GM18517 (cell line): ENCODE results near the gene KCNK6.
A peak's percentile ranks its signal among the peaks of the same experiment; 100 is the strongest.

Source experiments
- ATAC-seq: cut with Tn5 transposase; IDR thresholded peaks from one replicate; pipeline ENCODE4 v1.9.1; 2021; ENCODE audit warnings: mild to moderate bottlenecking, moderate library complexity; ENCODE audit not compliant: unreplicated experiment

The KCNK6 gene

DNA sequence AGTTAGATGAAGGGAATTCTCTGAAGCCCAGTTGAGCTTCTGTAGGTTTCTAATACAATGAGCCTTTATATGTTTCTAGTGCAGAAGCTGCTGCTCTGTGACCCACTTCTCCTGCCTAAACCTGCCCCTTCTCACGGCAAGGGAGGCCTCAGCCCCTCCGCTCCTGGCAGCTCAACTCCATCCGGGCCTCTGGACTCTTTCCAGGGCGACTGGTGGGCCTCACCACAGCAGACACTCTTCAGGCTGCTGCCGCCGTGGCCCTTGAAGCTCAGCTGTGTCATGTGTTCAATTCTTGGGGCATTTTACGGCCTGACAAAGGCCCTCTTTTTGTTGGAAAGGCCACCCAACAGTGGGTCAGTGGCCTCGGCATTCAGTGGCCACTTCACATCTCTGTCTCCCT lies 25.6 kb upstream of the KCNK6 start:
- ATAC-seq, result no peak

DNA sequence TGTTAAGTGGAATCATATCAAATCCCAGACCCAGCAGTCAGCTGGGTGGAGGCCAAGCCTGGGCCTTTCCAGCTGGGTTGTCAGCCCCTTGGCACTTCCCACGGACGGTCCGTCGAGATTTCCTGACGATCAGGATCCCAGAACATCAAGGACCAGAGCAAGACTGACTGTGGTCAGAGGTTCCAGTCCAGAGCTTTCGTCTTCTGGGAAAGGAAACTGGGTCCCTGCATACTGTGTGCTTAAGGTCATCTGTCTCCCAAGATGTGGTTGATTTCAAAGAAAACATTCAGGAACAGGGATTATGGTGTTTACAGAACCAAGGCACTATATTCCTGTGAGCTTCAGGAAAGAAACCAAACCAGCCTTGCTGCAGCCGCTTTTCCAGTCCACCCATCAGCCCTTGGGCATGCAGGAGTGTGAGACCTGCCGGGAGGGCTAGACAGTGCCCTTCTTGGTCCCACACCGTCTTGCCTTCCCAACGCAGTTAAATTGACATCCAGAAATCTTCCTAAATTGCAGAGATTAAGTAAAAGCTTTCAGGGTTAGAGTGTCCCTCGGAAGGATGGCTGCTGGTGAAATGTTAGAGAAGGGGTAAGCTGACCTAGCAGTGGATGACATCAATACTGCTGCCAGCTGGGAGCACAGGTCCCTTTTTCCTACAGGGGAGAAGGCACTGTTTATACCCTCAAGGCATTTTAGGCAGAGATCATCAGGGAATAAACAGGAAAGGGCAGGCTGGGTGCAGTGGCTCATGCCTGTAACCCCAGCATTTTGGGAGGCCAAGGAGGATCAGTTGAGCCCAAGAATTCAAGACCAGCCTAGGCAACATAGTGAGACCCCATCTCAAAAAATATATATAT lies 20.6 kb upstream of the KCNK6 start:
- ATAC-seq, result no peak

DNA sequence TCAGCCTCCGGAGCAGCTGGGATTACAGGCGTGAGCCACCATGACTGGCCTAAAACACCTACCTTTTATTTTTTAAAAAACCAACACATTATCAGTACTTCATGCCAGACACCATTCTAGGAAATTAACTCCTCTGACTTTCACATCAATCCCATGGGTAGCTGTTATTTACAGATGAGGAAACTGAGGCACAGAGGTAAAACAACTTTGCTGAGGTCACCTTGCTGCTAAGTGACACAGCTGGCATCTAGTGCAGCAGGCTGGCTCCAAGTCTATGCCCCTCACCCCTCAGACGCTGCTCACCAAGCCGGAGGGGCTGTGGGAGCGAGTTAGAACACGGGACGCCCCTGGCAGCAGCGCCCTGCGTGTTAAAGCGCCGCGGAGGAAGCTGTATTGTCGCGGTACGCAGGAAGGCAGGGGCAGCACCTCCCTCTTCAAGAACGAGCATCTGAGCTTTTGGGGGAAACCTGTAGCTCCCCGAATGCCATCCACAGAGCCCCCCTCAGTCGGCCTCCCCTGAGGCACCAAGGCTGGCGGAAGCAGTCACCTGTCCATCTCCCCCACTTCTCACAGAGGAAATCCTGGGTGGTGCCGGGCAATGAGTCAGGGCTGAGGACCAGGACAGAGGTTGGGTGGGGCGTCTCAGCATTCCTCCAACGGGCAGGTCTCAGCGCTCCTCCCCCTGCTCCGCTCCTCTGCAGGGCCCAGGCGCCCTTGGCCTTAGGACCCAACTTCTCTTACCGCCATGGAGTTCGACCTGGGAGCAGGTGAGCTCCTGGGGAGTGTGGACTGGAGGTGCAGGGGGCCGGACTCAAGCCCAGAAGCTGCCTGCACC lies 15.9 kb upstream of the KCNK6 start, which contains the start of gene C19orf33:
C19orf33 (plus strand) TSS at position 735 of the 835 bp plus-strand sequence; CDS start at position 746, 11 bp downstream.
- no peak for ATAC-seq

DNA sequence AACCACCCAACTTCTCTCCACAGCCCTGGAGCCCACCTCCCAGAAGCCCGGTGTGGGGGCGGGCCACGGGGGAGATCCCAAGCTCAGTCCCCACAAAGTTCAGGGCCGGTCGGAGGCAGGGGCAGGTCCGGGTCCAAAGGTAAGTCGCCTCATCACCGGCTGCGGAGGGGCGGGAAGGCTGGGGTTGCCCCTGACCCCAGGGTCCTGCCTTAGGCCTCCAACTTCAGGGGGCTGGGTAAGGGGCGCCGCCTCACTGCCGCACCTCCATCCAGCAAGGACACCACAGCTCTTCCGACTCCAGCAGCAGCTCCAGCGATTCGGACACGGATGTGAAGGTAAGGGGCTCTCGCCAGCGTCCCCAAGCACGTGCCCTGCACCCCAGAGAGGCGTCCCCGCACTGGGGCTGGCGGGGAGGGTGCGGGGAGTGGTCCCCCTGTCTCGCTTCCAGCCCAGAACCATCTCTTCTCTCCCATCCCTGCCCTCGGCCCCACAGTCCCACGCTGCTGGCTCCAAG lies 15.2 kb upstream of the KCNK6 start:
- no peak for ATAC-seq

DNA sequence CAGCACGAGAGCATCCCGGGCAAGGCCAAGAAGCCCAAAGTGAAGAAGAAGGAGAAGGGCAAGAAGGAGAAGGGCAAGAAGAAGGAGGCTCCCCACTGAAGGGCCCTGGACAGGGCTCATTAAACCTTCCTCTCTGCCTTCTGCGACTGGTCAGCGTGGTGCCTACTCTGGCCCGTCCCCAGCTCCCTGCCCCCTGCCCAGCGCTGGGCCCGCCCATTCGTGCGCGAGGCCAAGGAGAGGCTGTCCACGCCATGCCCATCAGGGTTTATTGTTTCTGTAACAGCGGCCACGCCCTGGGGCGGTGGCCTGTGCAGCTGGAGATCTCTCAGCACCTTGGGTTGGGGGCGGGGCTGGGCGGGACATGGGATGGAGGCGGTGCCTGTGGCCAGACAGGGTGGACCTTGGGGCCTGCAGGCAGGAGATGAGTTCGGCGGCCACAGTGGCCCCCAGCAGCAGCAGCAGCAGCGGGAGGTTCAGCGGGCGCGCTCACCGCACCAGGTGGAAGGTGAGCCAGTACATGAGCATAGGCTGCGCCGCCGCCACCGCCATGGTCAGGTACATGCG lies 14.7 kb upstream of the KCNK6 start:
- ATAC-seq, result no peak

DNA sequence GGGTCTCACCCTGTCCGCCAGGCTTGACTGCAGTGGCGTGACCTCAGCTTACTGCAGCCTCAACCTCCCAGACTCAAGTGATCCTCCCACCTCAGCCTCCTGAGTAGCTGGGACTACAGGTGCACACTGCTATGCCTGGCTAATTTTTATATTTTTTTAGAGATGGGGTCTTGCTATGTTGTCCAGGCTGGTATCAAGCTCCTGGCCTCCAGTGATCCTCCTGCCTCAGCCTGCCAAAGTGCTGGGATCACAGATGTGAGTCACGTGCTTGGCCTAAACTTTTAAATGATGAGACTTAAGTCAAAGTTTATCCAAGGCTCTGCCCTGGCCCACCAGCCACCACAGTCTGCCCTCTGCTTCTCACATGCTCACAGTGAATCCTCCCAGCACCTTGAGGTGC lies 13.4 kb upstream of the KCNK6 start:
- ATAC-seq, result no peak

DNA sequence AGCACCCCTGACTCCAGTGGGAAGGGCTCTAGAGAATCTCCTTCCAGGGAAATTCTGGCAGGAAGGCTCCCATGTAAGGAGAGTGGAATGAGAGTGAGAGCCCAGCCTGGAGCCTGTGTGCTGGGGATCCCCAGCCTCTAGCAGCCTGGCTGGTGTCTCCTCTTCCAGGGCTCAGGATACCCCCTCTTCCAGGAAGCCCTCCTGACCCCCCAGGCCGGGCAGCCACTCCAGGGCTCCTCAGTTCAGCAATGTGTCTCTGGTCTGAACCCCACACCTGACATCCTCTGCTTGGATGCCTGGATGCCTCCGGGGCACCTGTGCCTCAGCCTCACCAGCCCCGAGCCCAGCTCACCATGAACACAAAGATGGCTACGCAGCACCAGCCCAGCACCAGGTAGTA lies 12.6 kb upstream of the KCNK6 start:
- ATAC-seq, result no peak

DNA sequence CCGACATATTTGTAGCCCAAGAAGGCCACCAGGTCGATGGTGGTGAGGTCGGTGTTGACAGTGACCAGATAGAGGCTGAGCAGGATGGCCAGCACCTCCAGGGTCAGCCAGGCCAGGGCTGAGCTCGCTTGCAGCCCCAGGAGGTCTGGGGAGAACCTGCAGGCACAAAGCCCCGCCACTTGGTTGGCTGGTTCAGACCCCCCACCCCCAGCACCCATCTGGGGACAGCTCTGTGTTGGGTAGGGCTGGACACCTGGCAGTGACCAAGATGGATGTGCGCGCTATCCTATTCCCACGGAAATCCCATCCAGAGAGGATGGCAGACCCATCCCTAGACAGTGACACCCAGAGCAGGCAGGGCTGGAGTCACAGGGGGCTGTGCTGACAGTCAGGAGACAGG lies 12.0 kb upstream of the KCNK6 start:
- ATAC-seq, result no peak

DNA sequence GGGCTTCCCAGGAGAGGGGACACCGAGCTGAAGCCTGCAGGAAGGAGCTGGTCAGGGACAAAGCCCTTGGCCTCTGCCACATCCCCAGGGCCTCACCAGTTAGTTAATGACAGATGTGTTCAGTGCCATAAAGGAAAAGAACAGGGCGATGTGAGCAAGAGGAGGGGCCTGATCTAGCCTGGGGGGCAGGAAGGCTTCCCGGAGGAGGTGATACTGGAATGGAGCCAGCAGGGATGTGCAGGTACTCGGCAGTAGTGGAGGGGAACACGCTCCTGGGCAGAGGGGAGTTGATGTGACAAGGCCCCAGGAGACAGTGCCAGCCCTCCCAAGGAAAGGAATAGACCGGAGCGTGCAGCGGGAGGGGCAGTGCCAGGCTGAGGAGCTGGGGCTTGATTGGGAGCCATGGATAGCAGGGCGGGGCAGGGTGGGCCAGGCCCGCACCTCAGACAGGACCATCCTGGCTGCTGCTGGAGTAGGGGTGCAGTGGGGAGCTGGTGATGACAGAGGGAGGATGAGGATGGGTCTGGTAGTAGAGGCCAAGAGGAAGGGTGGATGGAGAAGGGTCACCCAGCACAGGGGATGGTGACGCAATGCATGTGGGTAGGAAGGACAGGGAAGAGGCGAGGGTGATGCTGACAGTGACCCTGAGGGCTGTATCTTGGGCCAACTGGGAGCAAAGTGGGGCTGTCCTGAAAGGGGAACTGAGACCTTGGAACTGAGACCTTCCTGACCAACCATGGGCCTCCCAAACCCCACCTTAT lies 11.5 kb upstream of the KCNK6 start:
- ATAC-seq, result no peak

DNA sequence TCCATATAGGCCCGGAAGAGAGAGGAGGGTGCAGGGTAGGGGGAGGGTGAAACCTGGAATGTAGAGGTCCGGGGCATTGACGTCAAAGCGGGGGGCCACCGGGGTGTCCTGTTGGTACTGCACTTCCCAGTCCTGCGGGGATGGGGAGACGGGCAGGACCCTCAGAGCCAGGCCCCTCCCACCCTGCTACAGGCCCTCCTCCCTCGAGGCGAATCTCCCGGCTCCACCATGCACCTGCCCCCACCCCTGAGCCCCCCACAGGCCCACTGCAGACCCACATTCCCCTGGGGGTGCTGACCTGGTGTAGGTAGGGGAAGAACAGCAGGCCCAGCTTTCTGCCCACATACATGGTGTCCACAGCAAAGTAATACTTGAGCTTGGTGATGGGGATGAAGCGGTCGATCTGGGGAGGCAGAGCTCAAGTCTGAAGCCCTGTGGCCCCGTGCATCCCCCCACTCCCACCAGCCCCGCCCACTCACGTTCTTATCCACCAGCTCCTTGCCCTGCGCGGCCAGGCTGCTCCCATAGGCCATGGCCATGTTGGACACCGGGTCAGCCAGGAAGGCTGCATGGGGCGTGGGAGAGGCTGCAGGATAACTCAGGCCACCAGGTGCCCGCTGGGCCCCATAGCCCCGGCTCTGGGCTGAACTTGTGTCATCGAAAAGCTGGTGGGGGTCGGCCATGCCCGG lies 10.6 kb upstream of the KCNK6 start:
- ATAC-seq, result no peak

DNA sequence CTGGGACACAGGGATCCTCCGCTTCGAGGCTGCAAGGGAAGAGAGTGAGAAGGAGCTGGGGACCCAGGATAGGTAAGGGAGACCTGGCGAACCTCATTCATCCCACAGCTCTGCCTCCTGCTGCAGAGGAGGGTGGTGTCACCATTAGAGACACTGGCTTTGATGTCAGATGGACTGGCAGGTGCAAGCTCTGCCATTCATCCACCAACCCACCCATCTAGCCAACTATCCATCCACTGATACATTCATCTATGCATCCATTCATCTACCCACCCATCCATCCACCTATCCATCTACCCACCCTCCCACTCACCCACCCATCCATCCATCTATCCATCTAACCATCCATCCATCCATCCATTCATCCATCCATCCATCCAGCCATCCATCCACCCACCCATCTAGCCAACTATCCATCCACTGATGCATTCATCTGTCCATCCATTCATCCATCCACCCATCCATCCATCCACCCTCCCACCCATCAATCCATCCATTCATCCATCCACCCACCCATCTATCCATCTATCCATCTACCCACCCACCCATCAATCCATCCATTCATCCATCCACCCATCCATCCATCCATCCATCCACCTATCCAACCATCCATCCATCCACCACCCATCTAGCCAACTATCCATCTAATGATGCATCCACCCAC lies 9.9 kb upstream of the KCNK6 start:
- no peak for ATAC-seq

DNA sequence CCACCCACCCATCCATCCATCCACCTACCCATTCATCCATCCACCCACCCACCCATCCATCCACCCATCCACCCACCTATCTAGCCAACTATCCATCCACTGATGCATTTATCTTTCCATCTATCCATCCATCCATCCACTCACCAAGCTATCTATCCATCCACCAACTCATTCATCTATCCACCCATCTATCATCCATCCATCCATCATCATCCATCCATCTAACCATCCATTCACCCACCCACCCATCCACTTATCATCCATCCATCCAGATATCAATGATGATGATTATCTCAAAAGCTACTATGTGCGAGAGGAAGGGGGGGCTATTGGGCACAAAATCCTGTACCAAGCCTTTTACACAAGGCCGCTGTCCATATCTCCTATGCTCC lies 9.4 kb upstream of the KCNK6 start:
- no peak for ATAC-seq

DNA sequence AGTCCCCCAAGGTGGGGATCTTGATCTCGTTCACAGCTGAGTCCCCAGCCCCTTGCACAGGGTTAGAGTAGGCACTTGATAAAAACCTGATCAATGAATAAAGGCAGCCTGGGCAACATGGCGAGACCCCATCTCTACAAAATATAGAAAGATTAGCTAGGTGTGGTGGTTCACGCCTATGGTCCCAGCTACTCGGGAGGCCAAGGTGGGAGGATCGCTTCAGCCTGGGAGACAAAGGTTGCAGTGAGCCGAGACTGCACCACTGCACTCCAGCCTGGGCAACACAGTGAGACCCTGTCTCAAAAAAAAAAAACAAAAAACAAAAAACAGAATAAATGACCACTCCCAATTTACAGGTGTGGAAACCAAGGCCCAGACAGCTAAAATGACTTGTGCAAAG lies 8.7 kb upstream of the KCNK6 start:
- ATAC-seq, result no peak

DNA sequence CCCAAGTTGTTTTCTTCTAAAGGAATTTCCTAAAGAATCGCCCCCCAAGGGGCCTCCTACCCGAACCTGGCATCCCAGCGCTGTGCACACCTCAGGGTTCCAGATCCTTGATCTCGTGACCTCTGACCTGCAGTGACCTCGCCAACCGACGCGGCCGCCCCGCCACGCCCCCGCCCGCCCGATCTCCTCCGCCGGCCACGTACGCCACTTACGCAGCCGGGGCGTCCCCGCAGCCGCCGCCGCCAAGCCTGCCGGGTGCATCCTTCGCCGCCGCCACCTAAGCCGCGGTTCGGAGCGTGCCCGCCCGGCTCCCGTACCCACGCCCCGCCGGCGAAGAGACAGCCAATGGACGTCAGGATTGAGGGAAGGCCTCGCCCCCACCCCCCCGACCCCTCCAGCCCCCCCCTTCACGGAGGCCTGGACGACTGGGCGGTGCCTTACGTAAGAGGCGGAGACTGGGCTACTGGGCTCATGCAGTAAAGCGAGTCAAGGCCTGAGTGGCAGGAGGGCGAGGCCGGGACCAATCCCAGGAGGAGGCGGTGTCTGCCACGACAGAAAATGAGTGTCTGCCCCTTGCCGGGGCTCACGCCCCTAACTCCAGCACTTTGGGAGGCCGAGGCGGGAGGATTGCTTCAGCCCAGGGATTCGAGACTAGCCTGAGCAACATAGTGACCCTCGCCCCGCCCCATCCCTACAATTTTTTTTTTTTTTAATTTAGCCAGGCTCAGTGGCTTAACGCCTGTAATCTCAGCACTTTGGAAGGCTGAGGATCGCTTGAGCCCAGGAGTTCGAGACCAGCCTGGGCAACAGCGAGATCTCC lies 3.8 kb upstream of the KCNK6 start, which contains the start of gene YIF1B:
YIF1B (minus strand) TSS at position 291 of the 820 bp plus-strand sequence; CDS start at position 261, 30 bp downstream.
- ATAC-seq, result peak; percentile 72

DNA sequence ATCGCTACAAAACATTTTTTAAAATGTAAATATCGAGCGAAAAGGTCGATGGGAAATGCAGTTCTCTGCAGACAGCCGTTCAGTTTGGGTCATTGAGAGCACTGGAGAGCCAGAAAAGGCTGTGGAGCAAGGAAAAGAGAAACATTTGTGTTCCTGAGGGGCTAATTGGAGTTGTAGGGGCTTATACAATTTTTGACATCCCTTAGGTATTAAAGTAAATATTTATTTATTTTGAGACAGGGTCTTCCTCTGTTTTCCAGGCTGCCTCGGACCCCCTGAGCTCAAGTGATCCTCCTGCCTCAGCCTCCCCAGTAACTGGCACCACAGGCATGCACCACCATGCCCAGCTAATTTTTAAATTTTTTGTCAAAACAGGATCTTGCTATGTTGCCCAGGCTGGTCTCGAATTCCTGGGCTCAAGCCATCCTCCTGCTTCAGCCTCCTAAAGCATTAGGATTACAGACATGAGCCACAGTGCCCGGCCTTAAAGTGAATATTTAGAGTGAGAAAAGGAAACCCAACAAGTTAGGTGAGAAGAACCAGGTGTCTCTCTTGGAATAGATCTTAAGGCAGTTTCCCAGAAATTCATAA lies 3.1 kb upstream of the KCNK6 start:
- peak; percentile 9 for ATAC-seq

DNA sequence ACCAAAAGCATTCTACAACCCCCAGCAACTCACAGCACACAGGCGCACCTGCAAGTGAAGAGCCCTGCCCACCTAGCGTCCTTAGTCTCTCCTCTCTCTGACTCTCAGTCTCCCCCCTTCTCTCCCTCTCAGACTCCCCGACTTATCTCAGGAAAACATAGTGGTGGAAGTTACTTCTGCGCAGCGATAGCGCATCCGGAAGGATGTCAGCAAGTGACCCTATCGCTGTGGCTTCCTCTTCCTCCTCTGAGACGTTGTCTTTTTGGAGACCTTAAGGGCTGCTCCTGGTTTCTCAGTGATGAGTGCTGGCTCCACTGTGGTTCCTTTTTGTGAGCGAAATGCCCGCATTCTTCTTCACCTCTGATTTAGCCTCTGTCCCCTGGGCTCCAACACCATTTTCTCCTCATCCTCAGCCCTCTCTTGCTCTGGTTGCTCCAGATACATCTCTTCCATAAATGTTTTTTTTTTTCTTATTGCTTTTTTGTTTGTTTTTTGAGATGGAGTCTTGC lies 2.5 kb upstream of the KCNK6 start:
- no peak for ATAC-seq

DNA sequence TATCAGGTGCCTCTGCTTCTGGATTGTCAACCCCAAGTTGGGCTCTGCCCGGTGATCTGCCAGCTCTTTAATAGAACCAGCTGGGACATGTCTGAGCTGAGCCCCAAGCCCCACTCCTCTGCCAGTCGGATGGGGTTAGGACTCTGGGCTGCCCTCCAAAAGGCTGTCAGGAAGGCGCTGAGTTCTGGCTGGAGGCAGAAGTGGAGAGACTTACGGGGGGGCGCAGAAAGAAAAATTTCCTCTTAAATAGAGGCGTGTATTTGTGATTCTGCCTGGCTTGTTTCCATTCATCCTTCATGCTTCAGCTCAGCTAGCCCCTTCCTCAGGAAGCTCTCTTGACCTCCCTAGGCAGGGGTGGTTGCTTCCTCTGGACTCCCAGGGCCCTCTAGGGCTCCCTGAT lies 985 bp upstream of the KCNK6 start:
- ATAC-seq, result no peak

DNA sequence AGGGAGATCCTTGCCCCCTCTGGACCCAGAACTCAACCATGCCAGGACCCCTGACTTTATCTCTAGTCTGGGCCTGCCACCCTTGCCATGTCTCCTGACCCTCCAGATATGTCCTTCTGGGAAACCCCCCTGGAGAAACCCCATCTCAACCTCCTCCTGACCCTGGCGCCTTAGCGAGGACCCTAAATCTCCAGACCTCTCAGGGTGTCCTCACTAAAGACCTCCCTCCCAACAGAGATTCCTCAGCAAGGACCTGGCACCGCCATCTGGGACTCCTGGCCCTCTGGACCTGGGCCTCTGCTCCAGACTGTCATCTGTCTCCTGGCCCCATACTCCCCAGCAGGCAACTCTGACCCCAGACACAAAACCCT lies 1.3 kb downstream of the KCNK6 start:
- ATAC-seq, result no peak
